CD14-positive monocyte (primary cell): Measurements from ENCODE around the gene CTNNB1. TPM values are rescaled to one million over a fixed set of nuclear protein-coding genes. Genes with fewer than 3 reads are reported as not detected.

ENCODE experiments used
- DNase-seq, 3 donors: peaks; one replicate each; pipeline ENCODE4 v3.0.0-alpha.2; 2011 to 2022
- H2AFZ ChIP-seq: 2 replicates; pipeline ENCODE4 v1.6.0; 2012; ENCODE audit warnings: mild to moderate bottlenecking, low read depth, low read length, inconsistent platforms; ENCODE audit not compliant: insufficient read depth, poor library complexity, severe bottlenecking
- H3K27ac ChIP-seq, 2 donors: 1 replicate in 1 of 2; 2 replicates in 1 of 2; pipeline ENCODE4 v1.5.1; 2012 to 2013; ENCODE audit warnings: low read length in 2 of 2, control low read depth in 1 of 2, inconsistent platforms in 1 of 2, low read depth in 1 of 2, mild to moderate bottlenecking in 1 of 2
- H3K27me3 ChIP-seq, 2 donors: one replicate each; pipeline versions ENCODE4 v1.6.0 to v1.6.1; 2011 to 2013; ENCODE audit warnings: low read length in 2 of 2; ENCODE audit not compliant: control insufficient read depth in 2 of 2, insufficient read depth in 2 of 2
- H3K36me3 ChIP-seq, 2 donors: replicated peaks in 1 of 2; 1 replicate in 1 of 2; 2 replicates in 1 of 2; pipeline versions ENCODE4 v1.5.1 to v1.6.1; 2012 to 2013; ENCODE audit warnings: low read length in 2 of 2, control low read depth in 1 of 2, inconsistent platforms in 1 of 2, mild to moderate bottlenecking in 1 of 2; ENCODE audit not compliant: insufficient read depth in 2 of 2, control insufficient read depth in 1 of 2
- H3K4me1 ChIP-seq, 2 donors: 1 replicate in 1 of 2; 2 replicates in 1 of 2; pipeline versions ENCODE4 v1.5.1 to v1.6.1; 2012 to 2013; ENCODE audit warnings: low read length in 2 of 2, control low read depth in 1 of 2, inconsistent platforms in 1 of 2, mild to moderate bottlenecking in 1 of 2, moderate library complexity in 1 of 2; ENCODE audit not compliant: insufficient read depth in 2 of 2, control insufficient read depth in 1 of 2
- H3K4me2 ChIP-seq: replicated peaks from 2 replicates; pipeline ENCODE3; 2012; ENCODE audit warnings: low read length, moderate library complexity, mild to moderate bottlenecking; ENCODE audit not compliant: poor library complexity, severe bottlenecking; ENCODE audit errors: extremely low read depth
- H3K4me3 ChIP-seq, 3 experiments: fragments of 200-600 bp in 1 of 3; sonication (generic) in 1 of 3; replicated peaks in 1 of 3; 1 replicate in 2 of 3; 2 replicates in 1 of 3; pipeline ENCODE4 v1.5.1; 2011 to 2013; ENCODE audit warnings: low read length in 3 of 3, mild to moderate bottlenecking in 3 of 3, control low read depth in 2 of 3, low read depth in 2 of 3, inconsistent platforms in 1 of 3, moderate library complexity in 1 of 3
- H3K79me2 ChIP-seq: 2 replicates; pipeline ENCODE4 v1.6.0; 2012; ENCODE audit warnings: mild to moderate bottlenecking, control low read depth, inconsistent platforms, low read length, moderate library complexity; ENCODE audit not compliant: insufficient read depth
- H3K9ac ChIP-seq: 2 replicates; pipeline ENCODE4 v1.6.0; 2017; ENCODE audit warnings: low read length, mild to moderate bottlenecking; ENCODE audit not compliant: insufficient read depth, poor library complexity, severe bottlenecking
- H3K9me3 ChIP-seq, 2 donors: replicated peaks in 1 of 2; 1 replicate in 1 of 2; 2 replicates in 1 of 2; pipeline versions ENCODE4 v1.5.1 to v1.6.1; 2012 to 2013; ENCODE audit warnings: low read length in 2 of 2, control low read depth in 1 of 2; ENCODE audit not compliant: control insufficient read depth in 1 of 2, insufficient read depth in 1 of 2
- H4K20me1 ChIP-seq: 2 replicates; pipeline ENCODE4 v1.6.0; 2012; ENCODE audit warnings: mild to moderate bottlenecking, low read length, control low read depth, moderate library complexity; ENCODE audit not compliant: insufficient read depth
- H3K27ac Mint-ChIP-seq, 7 donors: one replicate each; pipeline ENCODE4 v1.8.0; 2020; ENCODE audit warnings: mild to moderate bottlenecking in 7 of 7, mixed read lengths in 7 of 7, moderate library complexity in 6 of 7, inconsistent platforms in 2 of 7
- H3K27me3 Mint-ChIP-seq, 3 donors: one replicate each; pipeline ENCODE4 v1.8.0; 2021 to 2022; ENCODE audit warnings: low read depth in 3 of 3, mild to moderate bottlenecking in 3 of 3, mixed read lengths in 3 of 3, moderate library complexity in 3 of 3, inconsistent platforms in 1 of 3
- H3K36me3 Mint-ChIP-seq, 2 donors: one replicate each; pipeline ENCODE4 v1.8.0; 2020; ENCODE audit warnings: mixed read lengths in 2 of 2, inconsistent platforms in 1 of 2, mild to moderate bottlenecking in 1 of 2
- H3K4me1 Mint-ChIP-seq: one replicate; pipeline ENCODE4 v1.8.0; 2020; ENCODE audit warnings: mild to moderate bottlenecking, mixed read lengths
- H3K4me3 Mint-ChIP-seq, 2 donors: one replicate each; pipeline ENCODE4 v1.8.0; 2020; ENCODE audit warnings: mild to moderate bottlenecking in 2 of 2, mixed read lengths in 2 of 2, moderate library complexity in 1 of 2
- H3K9me3 Mint-ChIP-seq, 7 donors: one replicate each; pipeline ENCODE4 v1.8.0; 2020 to 2022; ENCODE audit warnings: mixed read lengths in 7 of 7, mild to moderate bottlenecking in 6 of 7, moderate library complexity in 6 of 7, inconsistent platforms in 2 of 7
- CTCF ChIP-seq: fragments of 200-600 bp; IDR thresholded peaks from one replicate; pipeline ENCODE4 v1.8.0; 2022; ENCODE audit warnings: antibody characterized with exemption, mild to moderate bottlenecking
- WGBS: methylation state at CpG from one replicate; pipeline ENCODE4 v1.1.5; 2013; ENCODE audit warnings: missing lambda C conversion rate; ENCODE audit not compliant: insufficient coverage; 5-methylcytosine and 5-hydroxymethylcytosine counted together
- intact Hi-C, 2 donors: fragments of 100-400 bp; cut with micrococcal nuclease; formaldehyde crosslinking; loops; one replicate each; pipeline versions ENCODE4 v1.15.0 to v1.15.1; 2023
- polyA minus RNA-seq: library from RNA; depleted of rRNA, polyadenylated mRNA; stranded (reverse); fragments of >200 nt; gene quantifications from 2 replicates; pipeline ENCODE4 v1.2.3, GENCODE V29; 2012
- polyA plus RNA-seq, 3 donors: library from polyadenylated mRNA; depleted of rRNA in 1 of 3; unstranded in 2 of 3; stranded (reverse) in 1 of 3; fragments of 300-500 nt in 2 of 3; fragments of >200 nt in 1 of 3; fragmentation: Illumina TruSeq in 2 of 3; gene quantifications; 1 replicate in 2 of 3; 2 replicates in 1 of 3; pipeline ENCODE4 v1.2.3, GENCODE V29; 2012 to 2021
- total RNA-seq, 12 experiments: library from RNA in 1 of 12; stranded (reverse) in 1 of 12; fragments of 120-200 nt in 1 of 12; gene quantifications; one replicate each; pipeline ENCODE4 v1.2.4 and lab custom pipeline; 2013 to 2026; ENCODE audit warnings: mixed read lengths in 6 of 12, inconsistent platforms in 1 of 12

CTNNB1 gene
- 209 TPM for total RNA-seq (2013)
- polyA plus RNA-seq (100 to 1,000 TPM in 1 of 3 donors, 10 to 100 TPM in 2; 51.2 to 240 (median 54.3) TPM), polyA minus RNA-seq (414 and 461 TPM in 2 replicates), total RNA-seq (lab: John Stamatoyannopoulos, UW) (636 to 1,138 (median 903) reads per million in 11 experiments)

GRCh38 chr3:41198950-41199865 lies at the start of gene CTNNB1:
Gene CTNNB1, plus strand, starts transcription at chr3:41199505. Its CDS starts 24,564 bp downstream, at chr3:41224069.
- Mint-ChIP-seq H3K4me1 (peaks cover 37% of the 10 kb centered on the region), H3K4me3 (peak within 1 kb of the TSS; percentile 93 to 98), H3K36me3 (peaks cover 0 to 23% of the 10 kb centered on the region in 2 donors), H3K9me3 (peaks cover 0 to 2% (median 0%) of the 10 kb centered on the region in 7 donors), H3K27ac (peak within 1 kb of the TSS; percentile 87 to 96 (median 94)), H3K27me3 (no peaks in the 10 kb centered on the region)
- peak within 1 kb of the TSS; percentile 90 to 94 for H3K27ac ChIP-seq
- H3K27me3 ChIP-seq: no peaks in the 10 kb centered on the region
- no peaks in the 10 kb centered on the region for H3K36me3 ChIP-seq
- intact Hi-C loops: loop anchor here (5.0 to 10.0 kb wide), 7 partner anchors 82 to 744 kb away; partner anchors contain the start of gene RPL14 (in 1 of the 2)
- peaks cover 43% of the 10 kb centered on the region for H4K20me1 ChIP-seq
- peak within 1 kb of the TSS; percentile 81 for H2AFZ ChIP-seq
- H3K79me2 ChIP-seq: peaks cover 50% of the 10 kb centered on the region
- H3K9me3 ChIP-seq: no peaks in the 10 kb centered on the region
- peak within 1 kb of the TSS; percentile 91 for H3K4me2 ChIP-seq
- peak within 1 kb of the TSS; percentile 78 to 89 (median 89) for H3K4me3 ChIP-seq
- peak; percentile 91 to 95 (median 94) for DNase-seq
- H3K4me1 ChIP-seq: peaks cover 15 to 43% of the 10 kb centered on the region in 2 donors
- peak within 1 kb of the TSS; percentile 98 for H3K9ac ChIP-seq
- peak; percentile 15 for TF ChIP-seq CTCF
- under 1% methylated on average over 110 of the region's 112 CpGs for WGBS

- Histone ChIP-seq H4K20me1 (no peaks in the 10 kb centered on the region), H2AFZ (no peak overlapping the region), H3K4me2 (no peak overlapping the region), H3K27ac (no peak overlapping the region), H3K4me1 (peaks cover 0 to 3% of the 10 kb centered on the region in 2 donors), H3K4me3 (no peak overlapping the region), H3K9me3 (no peaks in the 10 kb centered on the region), H3K9ac (no peak overlapping the region), H3K27me3 (no peaks in the 10 kb centered on the region), H3K36me3 (no peaks in the 10 kb centered on the region), H3K79me2 (no peaks in the 10 kb centered on the region)
- peaks cover 0 to 4% (median 0%) of the 10 kb centered on the region in 7 donors for H3K9me3 Mint-ChIP-seq
- no peak overlapping the region for H3K27ac Mint-ChIP-seq
- intact Hi-C loops: no loop called here
- no peak for TF ChIP-seq CTCF
- WGBS: 100% methylated on average over 1 of the region's 3 CpGs
- DNase-seq: no peak
- peaks cover 0 to 3% (median 3%) of the 10 kb centered on the region in 3 donors for H3K27me3 Mint-ChIP-seq
- no peaks in the 10 kb centered on the region for H3K36me3 Mint-ChIP-seq
- H3K4me3 Mint-ChIP-seq: no peak overlapping the region
- H3K4me1 Mint-ChIP-seq: peaks cover 13% of the 10 kb centered on the region
Measured at GRCh38 chr3:41155834-41156233, 43.5 kb upstream of the CTNNB1 start.
